ENCODE data around the gene THSD7B. TPM values are rescaled to one million over a fixed set of nuclear protein-coding genes. Genes with fewer than 3 reads are reported as not detected.

Gene THSD7B
- total and polyA plus RNA-seq, 2 experiments from 2014 or later: 0.86 to 3.8 TPM

DNA sequence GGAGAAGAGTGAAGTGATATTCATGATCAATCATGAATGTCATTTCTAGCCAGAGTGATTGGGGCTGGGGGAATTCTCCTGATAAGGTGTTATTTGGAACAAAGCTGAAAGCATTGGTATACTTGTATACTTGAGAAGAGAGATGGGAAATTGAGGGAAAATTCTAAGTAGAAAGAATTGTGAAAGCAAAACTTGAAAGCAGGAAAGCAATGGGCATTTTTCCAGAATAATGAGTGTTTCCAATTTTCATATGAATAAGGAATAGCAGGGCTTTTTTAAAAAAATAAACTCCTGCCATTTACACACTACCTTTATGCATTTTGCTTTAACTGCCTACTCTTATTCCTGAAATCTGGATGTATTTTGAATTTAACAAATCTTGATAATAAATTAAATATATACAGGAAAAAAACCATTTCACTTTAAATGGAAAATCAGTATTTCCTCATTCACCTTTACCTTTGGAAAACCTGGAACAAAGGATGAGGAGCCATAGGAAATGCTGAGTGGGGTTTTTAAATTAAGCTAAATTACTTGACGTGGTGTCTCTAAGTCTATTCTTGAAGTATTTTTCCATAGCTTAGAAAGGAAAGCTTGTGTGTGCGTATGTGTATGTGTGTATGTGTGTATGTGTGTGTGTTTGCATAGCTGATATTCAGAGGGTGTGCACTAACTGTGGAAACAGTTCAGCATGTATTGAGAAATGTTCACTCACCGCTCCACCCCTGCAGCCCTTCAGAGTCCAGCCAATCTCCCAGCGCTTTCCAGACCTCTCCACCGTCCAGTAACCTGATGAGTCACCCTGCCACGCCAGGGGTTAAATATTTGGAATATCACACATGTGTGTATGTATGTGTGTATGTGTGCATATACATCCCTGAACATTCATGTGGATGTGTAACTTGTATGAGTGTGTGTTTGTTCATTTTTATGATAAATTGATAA is 427.3 kb downstream of the THSD7B start:
- no peak overlapping the region for H3K4me2 ChIP-seq
- no peak overlapping the region for H2AFZ ChIP-seq
- DNase-seq (ENCODE audit: low spot score): no peak
- H3K27ac ChIP-seq (ENCODE audit: low read depth): no peak overlapping the region
- Mint-ChIP-seq H3K27ac (no peak overlapping the region), H3K4me3 (no peak overlapping the region), H3K27me3 (ENCODE audit: insufficient read depth, low read depth, poor library complexity) (peaks cover 2% of the 10 kb centered on the region), H3K36me3 (ENCODE audit: low read depth) (no peaks in the 10 kb centered on the region), H3K4me1 (peaks cover 28% of the 10 kb centered on the region), H3K9me3 (no peaks in the 10 kb centered on the region; the same call in 2 of the 3 replicates)
- H3K27me3 ChIP-seq (ENCODE audit: insufficient read depth): peaks cover 9% of the 10 kb centered on the region; the same call in 1 of the 2 replicates
- H3K4me1 ChIP-seq (ENCODE audit: insufficient read depth): peaks cover 20% of the 10 kb centered on the region
- no peak overlapping the region for H3K4me3 ChIP-seq
- ATAC-seq: no peak
- H3K79me2 ChIP-seq (replicated peaks; ENCODE audit: insufficient read depth): no peaks in the 10 kb centered on the region
- no peaks in the 10 kb centered on the region for H4K20me1 ChIP-seq (replicated peaks; ENCODE audit: insufficient read depth)
- H3K36me3 ChIP-seq (ENCODE audit: insufficient read depth): no peaks in the 10 kb centered on the region
- no peaks in the 10 kb centered on the region for H3K9me2 ChIP-seq (ENCODE audit: insufficient read depth)
- no peaks in the 10 kb centered on the region for H3F3A ChIP-seq (replicated peaks; ENCODE audit: low read depth)
- TF ChIP-seq EZH2 (IDR thresholded peaks at IDR 0.05; ENCODE audit: low read depth, unreplicated experiment): no peak
- TF ChIP-seq ZNF331 (CRISPR knock-in tag; IDR thresholded peaks at IDR 0.05; ENCODE audit: low read depth): no peak

DNA sequence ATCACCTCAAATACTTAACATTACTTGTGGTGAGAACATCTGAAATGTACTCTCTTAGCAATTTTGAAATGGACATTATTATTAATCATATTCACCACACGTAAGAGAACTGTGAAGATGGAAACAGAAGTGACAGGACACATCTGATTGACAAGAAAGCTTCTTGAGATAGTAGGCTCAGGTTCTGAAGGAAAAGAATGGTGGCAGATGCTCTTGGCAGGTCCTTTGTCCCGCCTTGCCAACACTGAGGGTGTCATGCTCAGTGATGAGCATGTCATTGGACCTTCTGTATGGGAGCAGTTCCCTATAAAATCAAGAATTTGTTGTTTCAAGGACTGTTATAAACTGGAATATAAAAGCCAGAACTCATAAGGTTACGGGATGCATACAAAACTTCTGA is 428.1 kb downstream of the THSD7B start:
- Histone ChIP-seq H3K9me2 (ENCODE audit: insufficient read depth) (no peaks in the 10 kb centered on the region), H3K27ac (ENCODE audit: low read depth) (no peak overlapping the region), H3K36me3 (ENCODE audit: insufficient read depth) (no peaks in the 10 kb centered on the region), H3K4me1 (ENCODE audit: insufficient read depth) (peaks cover 20% of the 10 kb centered on the region), H4K20me1 (replicated peaks; ENCODE audit: insufficient read depth) (no peaks in the 10 kb centered on the region), H3F3A (replicated peaks; ENCODE audit: low read depth) (no peaks in the 10 kb centered on the region), H3K79me2 (replicated peaks; ENCODE audit: insufficient read depth) (no peaks in the 10 kb centered on the region), H3K4me3 (no peak overlapping the region), H3K4me2 (peak overlapping the region; percentile 67; the same call in 1 of the 2 replicates), H3K27me3 (ENCODE audit: insufficient read depth) (peaks cover 9% of the 10 kb centered on the region; the same call in 1 of the 2 replicates), H2AFZ (no peak overlapping the region)
- DNase-seq (ENCODE audit: low spot score) (no peak), ATAC-seq (no peak)
- no peak overlapping the region for H3K4me3 Mint-ChIP-seq
- no peak for TF ChIP-seq JUNB (IDR thresholded peaks at IDR 0.05; ENCODE audit: unreplicated experiment)
- TF ChIP-seq STAT1 (IDR thresholded peaks at IDR 0.05; ENCODE audit: unreplicated experiment): no peak
- H3K9me3 Mint-ChIP-seq: no peaks in the 10 kb centered on the region; the same call in 2 of the 3 replicates
- no peak overlapping the region for H3K27ac Mint-ChIP-seq
- peaks cover 28% of the 10 kb centered on the region for H3K4me1 Mint-ChIP-seq
- peaks cover 2% of the 10 kb centered on the region for H3K27me3 Mint-ChIP-seq (ENCODE audit: insufficient read depth, low read depth, poor library complexity)
- no peaks in the 10 kb centered on the region for H3K36me3 Mint-ChIP-seq (ENCODE audit: low read depth)

DNA sequence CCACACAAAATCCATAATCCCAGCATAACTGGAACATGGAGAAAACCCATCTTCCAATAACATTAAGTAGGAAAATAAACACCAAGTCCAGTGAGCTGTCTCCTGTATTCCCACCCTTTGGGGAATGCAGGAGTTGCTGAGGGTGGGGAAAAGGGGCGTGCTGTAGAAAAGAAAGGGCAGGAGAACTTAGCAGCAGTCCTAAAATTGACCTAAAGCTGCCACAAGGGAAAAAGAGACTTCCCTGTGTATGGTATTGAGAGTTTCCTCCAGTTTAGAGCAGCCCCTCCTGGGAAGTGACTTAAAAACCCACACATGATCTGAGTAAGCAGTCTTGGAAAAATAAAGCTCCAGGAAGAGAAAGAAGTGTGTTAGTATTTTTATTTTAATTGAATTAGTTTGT is 428.8 kb downstream of the THSD7B start:
- Histone ChIP-seq H3K36me3 (ENCODE audit: insufficient read depth) (no peaks in the 10 kb centered on the region), H3K4me2 (peak overlapping the region; percentile 67), H3K27me3 (ENCODE audit: insufficient read depth) (peaks cover 9% of the 10 kb centered on the region; the same call in 1 of the 2 replicates), H3K79me2 (replicated peaks; ENCODE audit: insufficient read depth) (no peaks in the 10 kb centered on the region), H3K9me2 (ENCODE audit: insufficient read depth) (no peaks in the 10 kb centered on the region), H3K4me3 (0 out of 2 replicates have a peak overlapping the region, but pooled peaks have one; percentile 18), H2AFZ (no peak overlapping the region), H4K20me1 (replicated peaks; ENCODE audit: insufficient read depth) (no peaks in the 10 kb centered on the region), H3K4me1 (ENCODE audit: insufficient read depth) (peaks cover 20% of the 10 kb centered on the region), H3F3A (replicated peaks; ENCODE audit: low read depth) (no peaks in the 10 kb centered on the region), H3K27ac (ENCODE audit: low read depth) (no peak overlapping the region)
- TF ChIP-seq, protein P1, sequence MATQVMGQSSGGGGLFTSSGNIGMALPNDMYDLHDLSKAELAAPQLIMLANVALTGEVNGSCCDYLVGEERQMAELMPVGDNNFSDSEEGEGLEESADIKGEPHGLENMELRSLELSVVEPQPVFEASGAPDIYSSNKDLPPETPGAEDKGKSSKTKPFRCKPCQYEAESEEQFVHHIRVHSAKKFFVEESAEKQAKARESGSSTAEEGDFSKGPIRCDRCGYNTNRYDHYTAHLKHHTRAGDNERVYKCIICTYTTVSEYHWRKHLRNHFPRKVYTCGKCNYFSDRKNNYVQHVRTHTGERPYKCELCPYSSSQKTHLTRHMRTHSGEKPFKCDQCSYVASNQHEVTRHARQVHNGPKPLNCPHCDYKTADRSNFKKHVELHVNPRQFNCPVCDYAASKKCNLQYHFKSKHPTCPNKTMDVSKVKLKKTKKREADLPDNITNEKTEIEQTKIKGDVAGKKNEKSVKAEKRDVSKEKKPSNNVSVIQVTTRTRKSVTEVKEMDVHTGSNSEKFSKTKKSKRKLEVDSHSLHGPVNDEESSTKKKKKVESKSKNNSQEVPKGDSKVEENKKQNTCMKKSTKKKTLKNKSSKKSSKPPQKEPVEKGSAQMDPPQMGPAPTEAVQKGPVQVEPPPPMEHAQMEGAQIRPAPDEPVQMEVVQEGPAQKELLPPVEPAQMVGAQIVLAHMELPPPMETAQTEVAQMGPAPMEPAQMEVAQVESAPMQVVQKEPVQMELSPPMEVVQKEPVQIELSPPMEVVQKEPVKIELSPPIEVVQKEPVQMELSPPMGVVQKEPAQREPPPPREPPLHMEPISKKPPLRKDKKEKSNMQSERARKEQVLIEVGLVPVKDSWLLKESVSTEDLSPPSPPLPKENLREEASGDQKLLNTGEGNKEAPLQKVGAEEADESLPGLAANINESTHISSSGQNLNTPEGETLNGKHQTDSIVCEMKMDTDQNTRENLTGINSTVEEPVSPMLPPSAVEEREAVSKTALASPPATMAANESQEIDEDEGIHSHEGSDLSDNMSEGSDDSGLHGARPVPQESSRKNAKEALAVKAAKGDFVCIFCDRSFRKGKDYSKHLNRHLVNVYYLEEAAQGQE (IDR thresholded peaks at IDR 0.05; ENCODE audit: unreplicated experiment): no peak
- TF ChIP-seq NANOG (IDR thresholded peaks at IDR 0.05; ENCODE audit: borderline replicate concordance): 0 out of 2 replicates have a peak, but pooled peaks have one; percentile 24
- Mint-ChIP-seq H3K9me3 (no peaks in the 10 kb centered on the region; the same call in 2 of the 3 replicates), H3K4me1 (peaks cover 28% of the 10 kb centered on the region), H3K27ac (no peak overlapping the region), H3K36me3 (ENCODE audit: low read depth) (no peaks in the 10 kb centered on the region), H3K4me3 (no peak overlapping the region), H3K27me3 (ENCODE audit: insufficient read depth, low read depth, poor library complexity) (peaks cover 2% of the 10 kb centered on the region)
- peak; percentile 23 for DNase-seq (ENCODE audit: low spot score)
- ATAC-seq: peak; percentile 61
